C4-2B (cell line): Measurements from ENCODE around the gene ERC1.
"Not testable (repeated sequence)": the region's sequence is repeated elsewhere in the genome, so short reads cannot be mapped to it uniquely, and the experiment has no call there.

ENCODE experiments used
- H3K27ac ChIP-seq: fragments of 450-650 bp; 2 replicates; pipeline ENCODE4 v1.5.1; 2017
- ZFX ChIP-seq: fragments of 450-650 bp; IDR thresholded peaks from 2 replicates; pipeline ENCODE4 v1.6.1; 2017
- TF ChIP-seq, protein P1 (sequence below): fragments of 450-650 bp; conservative IDR thresholded peaks from 2 replicates; pipeline ENCODE4 v1.5.1; 2017; ENCODE audit warnings: mild to moderate bottlenecking

ERC1 gene

DNA sequence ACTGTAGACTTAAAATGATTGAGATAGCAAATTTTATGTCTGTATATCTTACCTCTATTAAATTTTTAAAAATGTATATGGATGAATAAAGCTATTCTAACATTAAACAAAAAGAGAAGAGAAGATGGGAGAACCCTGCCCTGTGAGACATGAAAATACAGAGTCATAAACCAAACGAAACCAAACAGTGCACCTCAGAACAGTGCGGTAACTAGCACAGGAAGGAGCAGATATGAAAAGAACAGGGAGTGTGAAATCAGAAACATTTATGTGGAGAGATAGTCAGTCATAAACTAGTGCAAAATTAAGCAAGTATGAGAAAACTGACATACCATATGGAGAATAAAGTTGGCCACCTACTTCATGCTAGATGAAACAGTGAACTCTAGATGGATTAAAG, 135.1 kb downstream of the ERC1 start:
- TF ChIP-seq ZFX, result no peak
- TF ChIP-seq, protein P1, sequence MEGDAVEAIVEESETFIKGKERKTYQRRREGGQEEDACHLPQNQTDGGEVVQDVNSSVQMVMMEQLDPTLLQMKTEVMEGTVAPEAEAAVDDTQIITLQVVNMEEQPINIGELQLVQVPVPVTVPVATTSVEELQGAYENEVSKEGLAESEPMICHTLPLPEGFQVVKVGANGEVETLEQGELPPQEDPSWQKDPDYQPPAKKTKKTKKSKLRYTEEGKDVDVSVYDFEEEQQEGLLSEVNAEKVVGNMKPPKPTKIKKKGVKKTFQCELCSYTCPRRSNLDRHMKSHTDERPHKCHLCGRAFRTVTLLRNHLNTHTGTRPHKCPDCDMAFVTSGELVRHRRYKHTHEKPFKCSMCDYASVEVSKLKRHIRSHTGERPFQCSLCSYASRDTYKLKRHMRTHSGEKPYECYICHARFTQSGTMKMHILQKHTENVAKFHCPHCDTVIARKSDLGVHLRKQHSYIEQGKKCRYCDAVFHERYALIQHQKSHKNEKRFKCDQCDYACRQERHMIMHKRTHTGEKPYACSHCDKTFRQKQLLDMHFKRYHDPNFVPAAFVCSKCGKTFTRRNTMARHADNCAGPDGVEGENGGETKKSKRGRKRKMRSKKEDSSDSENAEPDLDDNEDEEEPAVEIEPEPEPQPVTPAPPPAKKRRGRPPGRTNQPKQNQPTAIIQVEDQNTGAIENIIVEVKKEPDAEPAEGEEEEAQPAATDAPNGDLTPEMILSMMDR, result no peak
- H3K27ac ChIP-seq, result no peak overlapping the region

- no peak overlapping the region for H3K27ac ChIP-seq
- TF ChIP-seq, protein P1, result no peak
- TF ChIP-seq ZFX, result no peak
Measured at GRCh38 chr12:1127021-1127420, 136.0 kb downstream of the ERC1 start.

DNA sequence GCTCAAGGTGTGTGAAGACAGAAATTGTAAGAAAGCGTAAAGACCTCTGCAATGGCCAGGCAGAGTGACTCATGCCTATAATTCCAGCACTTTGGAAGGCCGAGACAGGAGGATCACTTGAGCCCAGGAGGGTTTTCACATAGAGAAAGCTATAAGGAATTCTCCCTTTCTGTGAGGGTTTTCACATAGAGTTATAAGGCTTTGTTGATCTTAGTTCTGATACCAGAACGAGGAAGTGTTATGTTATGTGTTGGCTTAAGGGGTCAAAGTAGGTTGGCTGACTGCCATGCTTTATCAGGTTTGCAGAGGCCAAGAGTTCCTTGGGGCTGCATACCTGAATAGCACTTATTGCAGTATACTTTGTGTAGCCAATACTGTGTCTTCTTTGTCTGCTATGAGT, 139.1 kb downstream of the ERC1 start:
- H3K27ac ChIP-seq, result no peak overlapping the region
- TF ChIP-seq ZFX, result no peak

DNA sequence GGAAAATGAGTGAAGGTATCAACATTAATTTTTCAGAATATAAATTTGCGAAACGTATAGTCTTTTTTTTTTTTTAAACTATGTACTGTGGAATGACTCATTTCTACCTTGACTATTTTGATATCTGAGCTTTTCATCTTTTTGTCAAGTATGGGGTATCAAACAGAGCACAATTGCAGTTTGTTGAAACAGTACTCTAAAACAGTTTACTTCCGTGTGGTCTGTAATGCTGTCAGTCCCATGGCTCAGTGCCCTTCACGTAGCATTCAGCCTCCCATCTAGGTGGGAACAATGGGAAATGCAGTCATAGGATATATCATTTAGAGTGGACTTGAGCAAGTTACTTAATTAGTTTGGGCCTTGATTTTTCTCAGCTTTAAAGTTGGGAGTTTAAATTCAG, 139.5 kb downstream of the ERC1 start:
- H3K27ac ChIP-seq, result no peak overlapping the region
- TF ChIP-seq, protein P1, result no peak
- no peak for TF ChIP-seq ZFX

DNA sequence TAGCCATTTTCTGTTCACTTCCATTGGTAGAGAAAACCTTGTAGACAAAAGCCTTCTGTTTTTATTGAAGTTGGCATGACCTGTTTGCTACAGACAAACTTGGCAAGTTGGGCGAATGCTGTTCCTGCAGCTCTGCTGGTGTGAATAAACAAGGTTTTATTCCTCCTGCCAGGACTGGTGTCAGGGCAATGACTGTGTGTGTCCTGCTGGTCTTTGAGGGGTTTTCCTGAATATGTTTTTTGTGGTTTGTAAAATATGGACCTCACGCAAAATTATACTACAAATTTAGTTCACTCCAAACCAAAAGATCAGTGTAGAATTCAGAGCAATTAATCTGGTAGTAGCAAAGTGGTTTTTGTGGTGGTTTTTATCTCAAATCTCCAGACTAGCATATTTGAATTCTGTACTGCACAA, 140.8 kb downstream of the ERC1 start:
- TF ChIP-seq, protein P1, result no peak
- no peak for TF ChIP-seq ZFX
- H3K27ac ChIP-seq, result peak overlapping the region; percentile 63

DNA sequence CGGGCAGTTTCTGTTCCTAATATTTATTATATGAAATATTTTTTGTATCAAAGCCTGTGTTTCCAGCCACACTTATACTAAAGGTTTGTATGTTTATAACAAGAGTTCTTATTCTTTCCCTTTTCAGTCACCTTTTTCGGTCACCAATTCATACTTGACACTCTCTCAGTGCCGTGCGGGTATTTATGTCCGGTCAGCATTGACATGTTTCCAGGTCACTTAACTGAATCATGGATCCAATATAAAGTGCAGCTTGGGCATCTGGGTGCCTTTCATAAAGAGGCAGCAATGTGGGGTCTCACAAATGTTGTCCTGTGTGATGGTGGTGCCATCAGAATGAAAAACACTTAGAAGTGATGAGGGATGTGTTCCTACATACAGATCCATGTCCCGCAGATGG, 141.3 kb downstream of the ERC1 start:
- no peak overlapping the region for H3K27ac ChIP-seq
- no peak for TF ChIP-seq ZFX
- TF ChIP-seq, protein P1, result no peak

DNA sequence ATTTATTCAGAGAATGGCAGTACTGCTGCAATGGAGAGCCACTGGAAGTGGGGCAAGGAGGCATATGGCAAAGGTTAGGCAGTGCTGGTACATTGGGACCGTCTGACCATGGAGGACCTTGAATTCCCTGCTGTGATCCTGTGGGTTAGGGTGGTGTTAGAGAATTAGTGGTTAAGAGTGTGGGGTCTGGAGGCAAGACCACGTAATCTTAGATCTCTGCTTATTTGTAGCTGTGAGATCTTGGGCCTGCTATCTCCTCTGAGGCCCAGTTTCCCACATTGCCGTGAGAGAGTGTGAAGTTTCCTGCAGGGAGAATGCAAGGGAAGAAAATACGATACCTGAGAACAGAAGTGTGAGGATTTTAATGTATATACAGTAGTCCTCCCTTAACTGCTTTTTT, 147.7 kb downstream of the ERC1 start:
- TF ChIP-seq, protein P1, result no peak
- TF ChIP-seq ZFX, result no peak
- no peak overlapping the region for H3K27ac ChIP-seq

DNA sequence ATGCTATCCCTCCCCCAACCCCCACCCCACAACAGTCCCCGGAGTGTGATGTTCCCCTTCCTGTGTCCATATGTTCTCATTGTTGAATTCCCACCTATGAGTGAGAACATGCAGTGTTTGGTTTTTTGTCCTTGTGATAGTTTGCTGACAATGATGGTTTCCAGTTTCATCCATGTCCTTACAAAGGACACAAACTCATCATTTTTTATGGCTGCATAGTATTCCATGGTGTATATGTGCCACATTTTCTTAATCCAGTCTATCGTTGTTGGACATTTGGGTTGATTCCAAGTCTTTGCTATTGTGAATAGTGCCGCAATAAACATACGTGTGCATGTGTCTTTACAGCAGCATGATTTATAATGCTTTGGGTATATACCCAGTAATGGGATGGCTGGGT, 155.7 kb downstream of the ERC1 start:
- not testable (repeated sequence) for H3K27ac ChIP-seq

DNA sequence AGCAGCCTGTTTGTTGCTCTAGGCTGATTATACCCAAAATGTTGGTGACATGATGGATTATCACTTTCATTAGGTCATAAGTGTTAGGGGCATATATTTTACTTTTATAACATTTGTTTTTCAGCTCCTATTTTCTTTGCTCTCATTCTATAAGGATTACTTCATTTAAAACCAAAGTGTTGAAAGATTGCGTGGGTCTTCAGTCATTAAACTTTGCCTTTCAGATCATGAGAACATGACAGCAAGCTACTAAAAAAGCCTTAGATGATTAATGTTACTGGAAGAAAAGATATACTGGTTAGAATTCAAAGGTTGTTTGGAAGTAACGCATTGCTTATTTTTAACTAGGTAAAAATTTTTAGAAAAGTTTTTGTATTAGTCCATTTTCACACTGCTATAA, 156.8 kb downstream of the ERC1 start:
- TF ChIP-seq ZFX, result no peak
- TF ChIP-seq, protein P1, result no peak
- no peak overlapping the region for H3K27ac ChIP-seq
